Stimulated activated naive B cell treated with anti-CD40 and anti-IgM and Interleukin-4, amounts not matched to agents 10 μg/mL and 1 μg/mL and 100 μg/mL, for 72 hours (primary cell): ENCODE data around the gene ATP5F1D.
"Not testable (repeated sequence)": the region's sequence is repeated elsewhere in the genome, so short reads cannot be mapped to it uniquely, and the experiment has no call there.

Experiments
- ATAC-seq, 2 donors: fragments of 150-1000 bp; cut with Tn5 transposase; replicated peaks; 2 replicates each; pipeline ENCODE4 v1.10.0; 2021; ENCODE audit warnings: moderate library complexity in 1 of 2
- DNase-seq: peaks from one replicate; pipeline ENCODE4 v3.0.0; 2021
- H3K27ac Mint-ChIP-seq: one replicate; pipeline ENCODE4 v1.8.0; 2022; ENCODE audit warnings: mild to moderate bottlenecking, mixed read lengths
- H3K27me3 Mint-ChIP-seq, 2 donors: one replicate each; pipeline ENCODE4 v1.8.0; 2022; ENCODE audit warnings: mixed read lengths in 2 of 2
- H3K36me3 Mint-ChIP-seq, 2 donors: one replicate each; pipeline ENCODE4 v1.8.0; 2022; ENCODE audit warnings: mixed read lengths in 2 of 2, mild to moderate bottlenecking in 1 of 2
- H3K4me1 Mint-ChIP-seq, 2 donors: one replicate each; pipeline ENCODE4 v1.8.0; 2022; ENCODE audit warnings: mixed read lengths in 2 of 2, mild to moderate bottlenecking in 1 of 2
- H3K4me3 Mint-ChIP-seq, 2 donors: one replicate each; pipeline ENCODE4 v1.8.0; 2022; ENCODE audit warnings: mild to moderate bottlenecking in 2 of 2, mixed read lengths in 2 of 2, moderate library complexity in 1 of 2
- H3K9me3 Mint-ChIP-seq, 2 donors: one replicate each; pipeline ENCODE4 v1.8.0; 2022; ENCODE audit warnings: mixed read lengths in 2 of 2, mild to moderate bottlenecking in 1 of 2

Gene ATP5F1D

DNA sequence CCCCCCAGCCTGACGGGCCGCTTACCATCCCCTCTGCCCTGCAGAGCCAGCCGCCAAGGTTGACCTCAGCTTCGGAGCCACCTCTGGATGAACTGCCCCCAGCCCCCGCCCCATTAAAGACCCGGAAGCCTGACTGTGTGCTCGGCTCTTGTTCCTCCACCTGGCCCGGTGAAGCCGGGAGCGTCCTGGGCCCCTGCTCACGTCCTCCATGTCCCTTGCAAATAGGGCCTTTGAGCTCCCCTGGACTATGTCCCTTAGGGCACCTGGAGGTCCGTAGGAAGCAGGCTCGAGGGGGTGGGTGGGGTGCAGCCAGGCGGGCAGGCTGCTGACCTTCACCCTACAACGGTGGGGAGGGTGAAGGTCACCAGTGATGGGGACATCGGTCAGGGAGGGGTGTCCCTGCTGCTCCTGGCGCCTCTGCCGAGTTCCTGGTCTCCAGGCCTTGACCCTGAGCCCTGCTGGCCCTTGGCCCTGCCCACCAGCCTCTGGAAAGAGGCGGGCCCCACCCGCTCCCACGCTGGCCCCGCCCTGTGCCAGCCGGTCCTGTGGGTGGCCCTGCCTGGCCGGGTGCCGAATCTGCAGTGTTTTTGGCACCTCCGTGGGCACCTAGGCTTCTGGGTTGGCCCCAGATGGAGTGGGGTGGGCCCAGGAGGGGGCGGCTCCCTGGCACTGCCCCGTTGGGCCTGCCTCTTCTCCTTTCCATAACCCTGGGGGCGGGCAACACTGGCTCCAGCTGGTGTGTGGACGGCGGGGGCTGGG, 3.3 kb downstream of the ATP5F1D start:
- DNase-seq (no peak), ATAC-seq (no peak)
- Mint-ChIP-seq H3K4me1 (peaks cover 20 to 52% of the 10 kb centered on the region in 2 donors), H3K27me3 (no peaks in the 10 kb centered on the region), H3K4me3 (peak overlapping the region; percentile 84 to 86), H3K9me3 (no peaks in the 10 kb centered on the region), H3K27ac (peak overlapping the region; percentile 92), H3K36me3 (peaks cover 0 to 1% of the 10 kb centered on the region in 2 donors)

DNA sequence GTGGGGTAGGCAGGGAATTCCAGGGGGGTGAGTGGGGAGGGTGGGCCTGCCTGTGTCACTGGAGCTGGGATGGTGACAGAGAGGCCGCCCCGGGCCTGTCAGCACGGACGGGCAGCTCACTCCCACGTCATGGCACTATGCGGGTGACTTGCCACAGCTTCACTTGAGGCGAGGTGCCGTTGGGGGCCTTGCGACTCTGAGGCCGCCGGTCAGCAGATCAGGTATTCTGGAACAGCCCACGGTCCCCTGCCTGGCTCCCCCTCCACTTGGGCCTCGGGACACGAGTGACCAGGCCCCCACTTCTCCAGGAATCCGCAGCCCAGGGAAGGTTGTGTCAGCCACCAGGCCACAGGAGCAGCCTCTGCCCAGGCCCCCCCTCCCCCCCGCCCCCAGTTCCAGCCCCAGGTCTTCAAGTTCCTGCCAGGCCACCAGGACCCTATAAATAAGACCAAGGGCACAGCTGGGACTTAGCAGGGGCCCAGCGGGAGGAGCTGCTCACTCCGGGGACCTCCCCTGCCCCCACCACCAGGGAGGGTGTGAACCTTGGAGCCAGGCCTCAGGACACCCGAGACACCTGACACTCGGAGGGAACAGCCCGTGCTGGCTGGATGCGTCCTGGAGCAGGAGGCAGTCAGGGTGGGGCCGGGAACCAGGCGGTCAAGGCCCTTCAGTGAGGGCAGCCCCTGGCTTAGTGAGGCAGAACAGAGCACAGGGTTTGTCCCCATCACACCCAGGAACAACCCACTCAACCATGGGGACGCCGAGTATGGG, 4.1 kb downstream of the ATP5F1D start:
- Mint-ChIP-seq H3K9me3 (no peaks in the 10 kb centered on the region), H3K27me3 (no peaks in the 10 kb centered on the region), H3K36me3 (peaks cover 0 to 1% of the 10 kb centered on the region in 2 donors), H3K27ac (no peak overlapping the region), H3K4me3 (no peak overlapping the region), H3K4me1 (peaks cover 20 to 51% of the 10 kb centered on the region in 2 donors)
- ATAC-seq, result no peak
- DNase-seq, result no peak

DNA sequence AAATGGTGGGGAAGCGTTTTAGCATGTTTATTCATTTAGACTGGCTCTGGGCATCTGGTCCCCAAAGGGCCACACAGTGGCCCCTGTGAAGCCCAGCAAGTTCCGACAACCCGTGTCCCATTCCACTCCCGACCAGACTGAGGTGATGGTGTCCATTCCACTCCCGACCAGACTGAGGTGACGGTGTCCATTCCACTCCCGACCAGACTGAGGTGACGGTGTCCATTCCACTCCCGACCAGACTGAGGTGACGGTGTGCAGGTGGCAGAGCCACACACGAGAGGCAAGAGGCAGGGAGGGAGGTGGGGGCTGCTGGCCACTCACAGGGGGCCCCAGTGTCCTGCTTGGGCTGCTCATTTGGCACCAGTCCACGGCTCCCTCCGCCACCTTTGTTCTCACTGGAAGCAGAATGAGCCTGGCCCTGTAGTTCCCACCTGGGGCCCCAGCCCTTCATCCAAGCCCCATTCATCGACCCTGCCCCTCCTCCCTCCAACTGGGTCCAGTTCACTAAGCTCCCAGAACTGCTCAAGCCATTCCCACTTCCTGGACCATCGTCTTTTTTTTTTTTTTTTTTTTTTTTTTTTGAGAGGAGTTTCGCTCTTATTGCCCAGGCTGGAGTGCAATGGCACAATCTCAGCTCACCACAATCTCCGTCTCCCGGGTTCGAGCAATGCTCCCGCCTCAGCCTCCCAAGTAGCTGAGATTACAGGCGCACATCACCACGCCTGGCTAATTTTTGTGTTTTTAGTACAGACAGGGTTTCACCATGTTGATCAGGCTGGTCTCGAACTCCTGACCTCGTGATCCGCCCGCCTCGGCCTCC, 4.9 kb downstream of the ATP5F1D start:
- not testable (repeated sequence) for H3K9me3 Mint-ChIP-seq, H3K36me3 Mint-ChIP-seq, ATAC-seq, H3K27me3 Mint-ChIP-seq, DNase-seq, H3K27ac Mint-ChIP-seq
- H3K4me1 Mint-ChIP-seq, result peaks cover 18 to 47% of the 10 kb centered on the region in 2 donors
- H3K4me3 Mint-ChIP-seq, result peak overlapping the region in 1 of 2 donors; percentile 19

DNA sequence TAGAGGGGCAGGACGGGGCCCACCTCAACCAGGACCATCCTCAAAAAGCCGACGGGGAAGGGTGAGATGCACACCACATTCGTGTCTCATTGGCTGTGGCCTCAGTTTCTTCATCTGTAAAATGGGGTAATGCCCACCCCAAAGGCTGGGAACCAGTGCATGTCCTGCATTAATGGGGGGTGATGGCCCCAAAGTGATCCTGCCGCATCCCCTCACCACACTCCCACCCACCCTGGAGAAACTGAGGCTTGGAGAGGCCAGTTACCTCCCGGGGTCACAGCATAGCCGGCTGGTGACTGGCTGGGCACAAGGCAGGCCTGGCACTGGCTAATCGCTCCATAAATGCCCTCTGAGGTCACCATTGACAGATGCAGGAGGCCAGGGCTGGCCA, 6.2 kb downstream of the ATP5F1D start:
- H3K4me3 Mint-ChIP-seq, result peak overlapping the region in 1 of 2 donors; percentile 88
- no peaks in the 10 kb centered on the region for H3K27me3 Mint-ChIP-seq
- peaks cover 15 to 39% of the 10 kb centered on the region in 2 donors for H3K4me1 Mint-ChIP-seq
- H3K36me3 Mint-ChIP-seq, result peaks cover 13 to 16% of the 10 kb centered on the region in 2 donors
- ATAC-seq, result no peak
- H3K9me3 Mint-ChIP-seq, result no peaks in the 10 kb centered on the region
- no peak for DNase-seq
- no peak overlapping the region for H3K27ac Mint-ChIP-seq

DNA sequence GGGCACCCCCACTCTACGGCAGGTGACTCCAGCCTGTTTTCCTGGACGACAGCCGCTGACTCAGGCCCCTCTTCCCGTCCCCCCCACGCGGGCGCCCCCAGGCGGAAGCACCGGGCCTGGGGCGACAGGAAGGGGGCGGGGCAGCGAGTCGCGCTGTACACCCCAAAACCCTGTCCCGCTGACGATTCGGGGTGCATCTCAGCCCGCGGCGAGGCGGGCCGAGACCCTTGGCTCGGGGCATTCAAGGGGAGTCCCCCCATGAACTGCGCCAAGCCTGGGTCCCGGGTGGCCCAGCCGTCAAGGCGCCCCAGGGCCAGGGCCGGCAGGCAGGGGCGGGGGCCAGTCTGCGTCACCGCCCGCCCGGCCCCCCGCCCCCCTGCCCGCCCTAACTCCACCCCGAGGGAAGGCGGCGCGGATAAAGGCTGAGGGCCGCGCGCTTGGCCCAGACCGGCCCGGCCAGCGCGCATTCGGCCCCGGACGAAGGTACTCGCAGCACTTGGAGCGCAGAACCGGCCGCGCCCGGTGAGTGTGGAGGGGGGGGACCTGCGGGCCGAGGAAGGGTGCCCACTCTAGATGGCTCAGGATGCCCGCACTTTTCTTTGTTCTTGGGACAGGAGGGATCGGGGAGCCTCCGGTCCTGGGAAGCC, 6.7 kb downstream of the ATP5F1D start, which contains the start of gene MIDN:
Gene MIDN, plus strand, starts transcription at position 445 of the 647 bp plus-strand sequence. CDS start 1,714 bp downstream, outside the sequence.
- Mint-ChIP-seq H3K27ac (peak within 1 kb of the TSS; percentile 92), H3K36me3 (peaks cover 14 to 17% of the 10 kb centered on the region in 2 donors)

DNA sequence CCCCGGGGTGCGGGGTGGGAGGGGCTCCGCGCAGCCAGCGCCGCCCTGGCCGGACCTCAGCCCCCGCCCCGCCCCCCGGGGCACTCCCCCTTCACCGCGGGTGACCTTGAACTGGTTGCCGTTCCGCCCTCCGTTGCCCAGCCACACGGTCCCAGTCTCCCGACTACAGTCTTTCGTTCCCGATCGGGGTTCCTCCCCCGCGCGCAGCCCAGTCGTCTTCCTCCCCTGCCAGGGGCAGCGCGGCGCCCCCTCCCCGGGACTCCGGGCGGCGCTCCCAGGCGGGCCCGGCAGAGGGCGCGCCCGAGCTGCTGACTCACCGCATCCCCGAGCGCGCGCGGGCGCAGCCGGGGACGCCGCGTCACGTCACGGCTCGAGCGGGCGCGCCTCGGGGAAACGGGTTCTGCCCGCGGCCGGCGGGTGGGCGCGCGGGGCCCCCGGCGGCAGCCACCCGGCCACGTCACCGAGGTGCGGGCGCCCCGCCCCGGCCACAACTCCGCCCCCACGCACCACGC, 7.3 kb downstream of the ATP5F1D start:
- Mint-ChIP-seq H3K4me1 (peaks cover 15 to 37% of the 10 kb centered on the region in 2 donors), H3K36me3 (peaks cover 19 to 21% of the 10 kb centered on the region in 2 donors), H3K9me3 (no peaks in the 10 kb centered on the region), H3K4me3 (peak overlapping the region; percentile 82 to 88), H3K27me3 (no peaks in the 10 kb centered on the region), H3K27ac (peak overlapping the region; percentile 77)
- peak; percentile 14 to 21 for ATAC-seq
- peak; percentile 77 for DNase-seq

More for the DNA sequence above, 6.7 kb downstream of the ATP5F1D start, which contains the start of gene MIDN:
- no peaks in the 10 kb centered on the region for H3K27me3 Mint-ChIP-seq
- no peaks in the 10 kb centered on the region for H3K9me3 Mint-ChIP-seq
- DNase-seq (peak; percentile 72), ATAC-seq (peak; percentile 8 to 17)
- peaks cover 13 to 37% of the 10 kb centered on the region in 2 donors for H3K4me1 Mint-ChIP-seq
- H3K4me3 Mint-ChIP-seq, result peak within 1 kb of the TSS; percentile 82 to 88

DNA sequence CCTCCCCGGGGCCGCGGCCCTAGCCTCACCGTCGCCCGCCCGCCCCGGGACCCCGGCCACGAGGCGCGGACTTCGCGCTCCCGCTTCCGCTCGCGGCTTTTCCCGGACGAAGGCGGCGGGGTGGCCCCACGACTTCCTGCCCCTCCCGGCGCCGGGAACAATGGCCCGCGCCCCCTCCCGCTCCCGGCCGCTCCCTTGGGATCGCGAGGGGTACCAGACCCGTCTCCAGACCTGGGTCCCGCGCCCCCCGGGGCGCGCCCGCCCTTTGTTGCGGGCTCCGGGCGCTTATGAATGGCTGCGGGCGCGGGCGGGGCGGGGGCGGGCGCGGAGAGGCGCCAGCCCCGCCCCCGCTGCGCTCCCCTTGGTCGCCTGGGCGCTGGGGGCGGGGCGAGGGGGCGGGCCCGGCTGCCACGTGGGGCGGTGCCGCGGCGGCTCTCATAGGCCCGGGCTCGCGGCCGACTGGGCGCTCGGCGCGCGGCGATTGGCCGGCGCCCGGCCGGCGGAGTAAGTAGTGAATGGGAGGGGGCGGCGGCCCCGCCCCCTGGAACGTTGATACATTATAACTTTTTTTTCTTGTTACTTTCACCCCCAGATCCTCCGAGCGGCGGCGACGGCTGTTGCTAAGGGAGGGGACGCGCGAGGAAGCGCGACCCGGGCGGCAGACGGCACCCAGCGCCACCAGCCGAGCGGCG, 7.9 kb downstream of the ATP5F1D start:
- no peaks in the 10 kb centered on the region for H3K27me3 Mint-ChIP-seq
- peaks cover 19 to 21% of the 10 kb centered on the region in 2 donors for H3K36me3 Mint-ChIP-seq
- peak overlapping the region; percentile 79 to 84 for H3K4me3 Mint-ChIP-seq
- DNase-seq (peak; percentile 87), ATAC-seq (peak; percentile 46 to 59)
- peak overlapping the region; percentile 89 for H3K27ac Mint-ChIP-seq
- H3K4me1 Mint-ChIP-seq, result peaks cover 14 to 35% of the 10 kb centered on the region in 2 donors
- no peaks in the 10 kb centered on the region for H3K9me3 Mint-ChIP-seq

DNA sequence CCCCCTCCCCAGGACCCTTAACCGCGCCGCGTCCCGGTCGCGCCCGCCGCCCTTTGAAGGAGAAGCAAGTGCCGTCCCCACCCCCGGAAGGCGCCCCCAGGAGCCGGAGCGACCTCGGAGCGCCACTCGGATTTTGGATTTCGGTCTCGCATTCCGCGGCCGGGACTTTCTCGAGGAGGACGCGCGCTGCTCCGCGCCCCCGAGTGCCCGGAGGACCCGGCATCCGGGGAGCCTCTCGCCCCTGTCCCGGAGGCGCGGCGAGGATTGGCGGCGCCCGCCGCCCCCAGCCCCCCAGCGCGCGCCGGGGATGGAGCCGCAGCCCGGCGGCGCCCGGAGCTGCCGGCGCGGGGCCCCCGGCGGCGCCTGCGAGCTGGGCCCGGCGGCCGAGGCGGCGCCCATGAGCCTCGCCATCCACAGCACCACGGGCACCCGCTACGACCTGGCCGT, 8.5 kb downstream of the ATP5F1D start:
- Mint-ChIP-seq H3K27ac (peak overlapping the region; percentile 89), H3K4me1 (peaks cover 14 to 35% of the 10 kb centered on the region in 2 donors), H3K36me3 (peaks cover 24 to 26% of the 10 kb centered on the region in 2 donors), H3K9me3 (no peaks in the 10 kb centered on the region), H3K4me3 (peak overlapping the region; percentile 79 to 84), H3K27me3 (no peaks in the 10 kb centered on the region)
- no peak for ATAC-seq
- no peak for DNase-seq

DNA sequence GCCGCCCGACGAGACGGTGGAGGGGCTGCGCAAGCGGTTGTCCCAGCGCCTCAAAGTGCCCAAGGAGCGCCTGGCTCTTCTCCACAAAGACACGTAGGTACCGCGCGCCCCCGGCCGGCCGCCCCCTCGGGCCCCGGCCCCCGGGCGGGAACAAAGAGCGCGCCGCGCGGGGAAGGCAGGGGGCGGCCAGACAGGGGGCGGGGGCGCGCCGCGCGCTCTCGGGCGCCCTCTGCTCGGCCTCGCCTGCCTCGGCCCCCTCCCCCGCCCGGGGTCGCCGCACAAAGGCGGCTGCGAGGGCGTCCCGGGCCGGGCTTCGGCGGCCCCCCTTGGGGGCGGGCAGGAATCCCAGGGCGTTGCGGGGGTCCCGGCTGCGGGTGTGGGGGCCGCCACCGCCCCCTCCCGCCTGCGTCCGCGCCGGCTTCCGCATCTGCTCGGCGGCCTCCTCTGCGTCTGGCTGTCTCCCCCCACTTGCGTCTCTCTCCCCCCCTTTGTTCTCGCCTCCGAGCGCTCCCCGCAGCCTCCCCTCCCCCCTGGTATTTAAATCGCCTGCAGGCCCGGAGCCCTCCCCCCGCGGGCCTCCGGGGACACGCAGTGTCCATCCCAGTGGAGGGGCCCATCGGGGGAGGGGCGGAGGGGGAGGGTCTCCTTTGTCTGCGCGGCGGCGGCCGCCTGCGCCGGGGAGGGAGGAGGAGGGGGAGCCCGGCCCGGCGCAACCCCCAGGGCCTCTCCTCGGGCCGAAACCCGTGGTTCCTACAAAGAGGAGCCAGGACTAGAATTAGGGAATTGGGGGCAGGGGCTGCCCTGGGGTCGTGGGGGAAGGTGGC, 9.1 kb downstream of the ATP5F1D start:
- ATAC-seq (no peak), DNase-seq (no peak)
- H3K9me3 Mint-ChIP-seq, result no peaks in the 10 kb centered on the region
- H3K4me3 Mint-ChIP-seq, result peak overlapping the region; percentile 85 to 92
- peaks cover 28 to 30% of the 10 kb centered on the region in 2 donors for H3K36me3 Mint-ChIP-seq
- H3K27me3 Mint-ChIP-seq, result no peaks in the 10 kb centered on the region
- peaks cover 20 to 35% of the 10 kb centered on the region in 2 donors for H3K4me1 Mint-ChIP-seq
- peak overlapping the region; percentile 96 for H3K27ac Mint-ChIP-seq

DNA sequence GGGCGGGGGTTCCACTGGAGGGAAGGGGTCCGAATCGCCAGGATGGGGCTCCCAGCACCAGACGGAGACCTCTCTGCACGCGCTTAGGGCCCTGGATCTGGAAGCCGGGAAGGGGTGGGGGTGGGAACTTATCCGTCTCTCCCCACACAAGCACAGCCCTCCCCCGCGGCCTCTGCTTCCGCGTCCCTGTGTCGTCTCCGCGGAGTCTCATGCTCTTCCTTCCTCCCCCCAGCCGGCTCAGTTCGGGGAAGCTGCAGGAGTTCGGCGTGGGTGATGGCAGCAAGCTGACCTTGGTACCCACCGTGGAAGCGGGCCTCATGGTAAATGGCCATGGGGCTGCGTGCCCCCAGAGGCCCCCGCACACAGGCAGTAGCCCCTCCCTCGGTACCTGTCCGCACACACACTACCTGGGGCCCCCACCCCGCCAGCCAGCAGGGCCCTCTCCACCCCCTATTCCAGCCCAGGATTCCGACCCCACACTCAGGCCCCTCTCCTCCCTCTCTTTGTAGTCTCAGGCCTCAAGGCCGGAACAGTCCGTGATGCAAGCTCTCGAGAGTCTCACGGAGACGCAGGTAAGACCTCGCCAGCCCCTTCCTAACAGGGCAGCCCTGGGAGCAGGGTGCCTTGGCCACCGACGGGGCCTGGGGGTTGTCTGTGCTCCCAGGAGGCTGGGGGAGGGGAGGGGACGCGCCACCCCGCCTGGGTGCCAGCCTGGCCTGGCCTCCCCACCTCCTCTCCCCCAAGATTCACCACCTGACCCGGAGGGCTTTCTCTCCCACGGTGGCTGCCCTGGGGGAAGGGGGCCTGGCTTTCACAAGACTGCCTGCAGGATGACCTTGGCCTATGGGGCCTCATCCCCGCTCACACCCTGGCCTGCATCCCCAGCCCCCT, 10.0 kb downstream of the ATP5F1D start:
- Mint-ChIP-seq H3K9me3 (no peaks in the 10 kb centered on the region), H3K4me1 (peaks cover 17 to 35% of the 10 kb centered on the region in 2 donors), H3K27ac (peak overlapping the region; percentile 96), H3K4me3 (peak overlapping the region; percentile 85 to 92), H3K36me3 (peaks cover 28 to 30% of the 10 kb centered on the region in 2 donors), H3K27me3 (no peaks in the 10 kb centered on the region)
- peak; percentile 0 for ATAC-seq
- no peak for DNase-seq

DNA sequence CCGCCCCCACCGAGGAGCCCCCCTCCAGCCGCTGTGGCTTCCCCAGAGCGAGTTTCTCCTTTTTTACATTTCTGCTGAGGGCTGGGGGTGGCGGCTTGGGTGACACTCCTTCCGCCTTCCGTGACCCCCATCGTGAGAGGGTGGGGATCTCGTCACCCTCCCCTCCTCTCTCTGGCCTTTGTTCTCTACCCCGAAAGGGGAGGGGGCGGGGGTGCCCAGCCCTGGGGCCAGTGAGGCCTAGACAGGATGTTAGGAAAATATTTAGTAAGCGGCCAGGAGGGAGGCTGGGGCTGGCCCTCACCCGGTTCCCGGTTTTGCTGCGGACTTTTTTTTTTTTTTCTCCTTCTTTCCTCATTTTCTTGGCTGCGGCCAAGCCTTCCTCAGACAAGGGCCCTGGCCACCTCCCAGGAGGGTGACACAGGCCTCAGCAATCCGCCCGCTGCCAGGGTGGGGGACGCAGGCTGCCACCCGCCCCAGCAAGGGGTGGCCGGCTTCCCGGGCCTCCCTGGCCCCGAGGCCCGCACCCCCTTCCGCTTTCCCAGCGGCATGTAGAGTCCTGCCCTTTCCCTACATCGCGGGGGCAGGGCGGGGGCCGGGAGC, 10.8 kb downstream of the ATP5F1D start:
- H3K9me3 Mint-ChIP-seq, result no peaks in the 10 kb centered on the region
- peaks cover 28 to 31% of the 10 kb centered on the region in 2 donors for H3K36me3 Mint-ChIP-seq
- no peaks in the 10 kb centered on the region for H3K27me3 Mint-ChIP-seq
- H3K4me3 Mint-ChIP-seq, result peak overlapping the region; percentile 85 to 92
- DNase-seq (no peak), ATAC-seq (peak; percentile 21 to 38)
- H3K27ac Mint-ChIP-seq, result peak overlapping the region; percentile 96
- peaks cover 17 to 37% of the 10 kb centered on the region in 2 donors for H3K4me1 Mint-ChIP-seq
